H1 (cell line): ENCODE measurements around the gene ITPR3. TPM values are rescaled to one million over a fixed set of nuclear protein-coding genes. Genes with fewer than 3 reads are reported as not detected.

Experiments used
- ASH2L ChIP-seq: fragments of 200-600, 300-600 bp; sonication (generic); IDR thresholded peaks from one replicate; pipeline ENCODE4 v1.7.1; 2017; ENCODE audit warnings: low read length
- MAFK ChIP-seq: IDR thresholded peaks from 2 replicates; pipeline ENCODE4 v1.6.1; 2012; ENCODE audit warnings: low read depth, mild to moderate bottlenecking, improper control_type of control experiment, low read length
- POU5F1 ChIP-seq: IDR thresholded peaks from 2 replicates; pipeline ENCODE4 v1.6.1; 2011; ENCODE audit warnings: low read depth, mild to moderate bottlenecking, low read length, moderate library complexity
- ZNF274 ChIP-seq: IDR thresholded peaks from 2 replicates; pipeline ENCODE4 v1.7.0; 2012; ENCODE audit warnings: low read length, borderline replicate concordance; ENCODE audit errors: extremely low read depth
- polyA plus RNA-seq, 7 experiments: library from polyadenylated mRNA; depleted of rRNA in 3 of 7; stranded (reverse) in 5 of 7; unstranded in 2 of 7; fragments of >200 nt in 5 of 7; fragments of 200-250 nt in 2 of 7; gene quantifications; 1 replicate in 5 of 7; 2 replicates in 1 of 7; 4 replicates in 1 of 7; pipeline versions ENCODE4 v1.2.1 to v1.2.3, GENCODE V29; 2011 to 2013; ENCODE audit warnings: missing spikeins in 2 of 7, mixed read lengths in 2 of 7
- total RNA-seq: library from RNA; stranded (reverse); fragmentation: NEBNext Ultra II Directional; extraction: Animal tissue kit (Norgen Biotek cat#: 25700); gene quantifications from 2 replicates; pipeline ENCODE4 v1.2.1, GENCODE V29; 2021
- TF ChIP-seq, protein P1 (sequence below), 3 experiments: IDR thresholded peaks; 1 replicate in 2 of 3; 2 replicates in 1 of 3; pipeline versions ENCODE4 v1.5.1 to v1.6.1; 2011; ENCODE audit warnings: low read length in 3 of 3, mild to moderate bottlenecking in 3 of 3, inconsistent platforms in 2 of 3, low read depth in 1 of 3, moderate library complexity in 1 of 3; ENCODE audit not compliant: insufficient read depth in 1 of 3; ENCODE audit errors: control extremely low read depth in 1 of 3

Gene ITPR3
- total and polyA plus RNA-seq, 2 of the 8 experiments (the other 6 are each of a cell fraction or from before 2014, with no cell fraction given) = 29.1 to 45.7 TPM

GRCh38 chr6:33732385-33732784, 111.3 kb downstream of the ITPR3 start (continued):
- no peak for TF ChIP-seq ASH2L
- TF ChIP-seq, protein P1, sequence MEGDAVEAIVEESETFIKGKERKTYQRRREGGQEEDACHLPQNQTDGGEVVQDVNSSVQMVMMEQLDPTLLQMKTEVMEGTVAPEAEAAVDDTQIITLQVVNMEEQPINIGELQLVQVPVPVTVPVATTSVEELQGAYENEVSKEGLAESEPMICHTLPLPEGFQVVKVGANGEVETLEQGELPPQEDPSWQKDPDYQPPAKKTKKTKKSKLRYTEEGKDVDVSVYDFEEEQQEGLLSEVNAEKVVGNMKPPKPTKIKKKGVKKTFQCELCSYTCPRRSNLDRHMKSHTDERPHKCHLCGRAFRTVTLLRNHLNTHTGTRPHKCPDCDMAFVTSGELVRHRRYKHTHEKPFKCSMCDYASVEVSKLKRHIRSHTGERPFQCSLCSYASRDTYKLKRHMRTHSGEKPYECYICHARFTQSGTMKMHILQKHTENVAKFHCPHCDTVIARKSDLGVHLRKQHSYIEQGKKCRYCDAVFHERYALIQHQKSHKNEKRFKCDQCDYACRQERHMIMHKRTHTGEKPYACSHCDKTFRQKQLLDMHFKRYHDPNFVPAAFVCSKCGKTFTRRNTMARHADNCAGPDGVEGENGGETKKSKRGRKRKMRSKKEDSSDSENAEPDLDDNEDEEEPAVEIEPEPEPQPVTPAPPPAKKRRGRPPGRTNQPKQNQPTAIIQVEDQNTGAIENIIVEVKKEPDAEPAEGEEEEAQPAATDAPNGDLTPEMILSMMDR (IDR thresholded peaks at IDR 0.05; ENCODE audit: control extremely low read depth in 1 of 3, insufficient read depth in 1 of 3, low read depth in 1 of 3, low read length in 3 of 3) = no peak
- TF ChIP-seq MAFK = no peak
- no peak for TF ChIP-seq ZNF274
- TF ChIP-seq POU5F1 = no peak
